SK-N-SH treated with all-trans-retinoic acid at 6 μM for 48 hours (cell line): ENCODE measurements around the gene BMP2.

ENCODE experiments used
- ATAC-seq: fragments of 200-7000 bp; cut with Tn5 transposase; 3 replicates; pipeline ENCODE4 v1.9.1; 2020; ENCODE audit warnings: mild to moderate bottlenecking, moderate library complexity
- ARNTL ChIP-seq: fragments of 450-650 bp; formaldehyde crosslinking; IDR thresholded peaks from 2 replicates; pipeline ENCODE4 v1.5.0; 2020; ENCODE audit warnings: low read depth, mild to moderate bottlenecking, moderate library complexity, borderline replicate concordance
- BACH2 ChIP-seq: fragments of 250-450 bp; sonication (Bioruptor Pico); IDR thresholded peaks from 2 replicates; pipeline ENCODE4 v1.9.0; 2021; ENCODE audit warnings: mild to moderate bottlenecking, borderline replicate concordance
- CSDC2 ChIP-seq: fragments of 250-450 bp; sonication (Bioruptor Pico); IDR thresholded peaks from 2 replicates; pipeline ENCODE4 v1.5.0; 2020; ENCODE audit warnings: mild to moderate bottlenecking, moderate library complexity
- ESRRG ChIP-seq: fragments of 250-450 bp; sonication (Bioruptor Pico); IDR thresholded peaks from 2 replicates; pipeline ENCODE4 v1.6.1; 2021; ENCODE audit warnings: mild to moderate bottlenecking
- GLIS3 ChIP-seq: fragments of 250-450 bp; sonication (Bioruptor Pico); IDR thresholded peaks from 2 replicates; pipeline ENCODE4 v1.5.0; 2020; ENCODE audit warnings: mild to moderate bottlenecking, moderate library complexity
- ISL1 ChIP-seq: fragments of 250-450 bp; sonication (Bioruptor Pico); IDR thresholded peaks from 2 replicates; pipeline ENCODE4 v2.1.2; 2022; ENCODE audit warnings: mild to moderate bottlenecking, moderate library complexity
- OSR1 ChIP-seq: fragments of 250-450 bp; sonication (Bioruptor Pico); IDR thresholded peaks from 2 replicates; pipeline ENCODE4 v1.8.0; 2022; ENCODE audit warnings: moderate library complexity, mild to moderate bottlenecking, inconsistent platforms
- PATZ1 ChIP-seq: fragments of 250-450 bp; sonication (Bioruptor Pico); IDR thresholded peaks from 2 replicates; pipeline ENCODE4 v1.8.0; 2020; ENCODE audit warnings: mild to moderate bottlenecking, moderate library complexity, borderline replicate concordance
- PPARA ChIP-seq: fragments of 250-450 bp; sonication (Bioruptor Pico); IDR thresholded peaks from 2 replicates; pipeline ENCODE4 v1.5.0; 2020; ENCODE audit warnings: mild to moderate bottlenecking, borderline replicate concordance
- RARB ChIP-seq: fragments of 250-450 bp; sonication (Bioruptor Pico); IDR thresholded peaks from 2 replicates; pipeline ENCODE4 v1.8.0; 2021; ENCODE audit warnings: mild to moderate bottlenecking, moderate library complexity
- SNAI2 ChIP-seq: fragments of 250-450 bp; sonication (Bioruptor Pico); IDR thresholded peaks from 2 replicates; pipeline ENCODE4 v1.5.0; 2020; ENCODE audit warnings: mild to moderate bottlenecking, moderate library complexity
- TCF4 ChIP-seq: fragments of 250-450 bp; sonication (Bioruptor Pico); IDR thresholded peaks from 2 replicates; pipeline ENCODE4 v1.8.0; 2021; ENCODE audit warnings: mild to moderate bottlenecking, moderate library complexity, borderline replicate concordance
- TOX ChIP-seq: fragments of 250-450 bp; sonication (Bioruptor Pico); IDR thresholded peaks from 2 replicates; pipeline ENCODE4 v1.8.0; 2021; ENCODE audit warnings: mild to moderate bottlenecking, moderate library complexity, borderline replicate concordance
- ZC3H10 ChIP-seq: fragments of 250-450 bp; sonication (Bioruptor Pico); IDR thresholded peaks from 2 replicates; pipeline ENCODE4 v1.5.1; 2021; ENCODE audit warnings: mild to moderate bottlenecking, moderate library complexity
- ZFP3 ChIP-seq: fragments of 250-450 bp; sonication (Bioruptor Pico); IDR thresholded peaks from 2 replicates; pipeline ENCODE4 v1.5.0; 2020; ENCODE audit warnings: mild to moderate bottlenecking, moderate library complexity
- ZFP30 ChIP-seq: fragments of 450-650 bp; formaldehyde crosslinking; IDR thresholded peaks from 2 replicates; pipeline ENCODE4 v1.5.0; 2022; ENCODE audit warnings: mild to moderate bottlenecking, moderate library complexity
- ZNF565 ChIP-seq: fragments of 450-650 bp; formaldehyde crosslinking; conservative IDR thresholded peaks from 2 replicates; pipeline ENCODE4 v1.5.0; 2020; ENCODE audit warnings: low read depth, mild to moderate bottlenecking, moderate library complexity
- ZNF70 ChIP-seq: fragments of 450-650 bp; formaldehyde crosslinking; IDR thresholded peaks from 2 replicates; pipeline ENCODE4 v1.5.0; 2020; ENCODE audit warnings: mild to moderate bottlenecking, moderate library complexity
- TF ChIP-seq, protein P1 (sequence below): fragments of 250-450 bp; sonication (Bioruptor Pico); IDR thresholded peaks from 2 replicates; pipeline ENCODE4 v1.5.1; 2020; ENCODE audit warnings: low read depth, mild to moderate bottlenecking, moderate library complexity
- TF ChIP-seq, protein P2 (sequence below): fragments of 250-450 bp; sonication (Bioruptor Pico); IDR thresholded peaks from 2 replicates; pipeline ENCODE4 v1.5.0; 2020; ENCODE audit warnings: mild to moderate bottlenecking, moderate library complexity
- TF ChIP-seq, protein P3 (sequence below): fragments of 250-450 bp; sonication (Bioruptor Pico); IDR thresholded peaks from 2 replicates; pipeline ENCODE4 v1.5.1; 2021; ENCODE audit warnings: mild to moderate bottlenecking, moderate library complexity
- TF ChIP-seq, protein P4 (sequence below): fragments of 250-450 bp; sonication (Bioruptor Pico); IDR thresholded peaks from 2 replicates; pipeline ENCODE4 v1.8.0; 2021; ENCODE audit warnings: low read depth, mild to moderate bottlenecking, moderate library complexity, borderline replicate concordance

Gene BMP2

GRCh38 chr20:6730672-6731328, 36.7 kb upstream of the BMP2 start:
- no peak for ATAC-seq
- TF ChIP-seq ZFP30 (CRISPR knock-in tag): no peak
- TF ChIP-seq, protein P1, sequence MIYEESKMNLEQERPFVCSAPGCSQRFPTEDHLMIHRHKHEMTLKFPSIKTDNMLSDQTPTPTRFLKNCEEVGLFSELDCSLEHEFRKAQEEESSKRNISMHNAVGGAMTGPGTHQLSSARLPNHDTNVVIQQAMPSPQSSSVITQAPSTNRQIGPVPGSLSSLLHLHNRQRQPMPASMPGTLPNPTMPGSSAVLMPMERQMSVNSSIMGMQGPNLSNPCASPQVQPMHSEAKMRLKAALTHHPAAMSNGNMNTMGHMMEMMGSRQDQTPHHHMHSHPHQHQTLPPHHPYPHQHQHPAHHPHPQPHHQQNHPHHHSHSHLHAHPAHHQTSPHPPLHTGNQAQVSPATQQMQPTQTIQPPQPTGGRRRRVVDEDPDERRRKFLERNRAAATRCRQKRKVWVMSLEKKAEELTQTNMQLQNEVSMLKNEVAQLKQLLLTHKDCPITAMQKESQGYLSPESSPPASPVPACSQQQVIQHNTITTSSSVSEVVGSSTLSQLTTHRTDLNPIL: no peak
- TF ChIP-seq OSR1: no peak
- TF ChIP-seq ISL1: no peak
- no peak for TF ChIP-seq TOX (CRISPR knock-in tag)
- no peak for TF ChIP-seq ZNF70
- TF ChIP-seq ESRRG: no peak
- no peak for TF ChIP-seq PATZ1 (CRISPR knock-in tag)
- no peak for TF ChIP-seq RARB (CRISPR knock-in tag)
- no peak for TF ChIP-seq GLIS3 (CRISPR knock-in tag)
- TF ChIP-seq ZFP3 (CRISPR knock-in tag): no peak
- TF ChIP-seq, protein P2, sequence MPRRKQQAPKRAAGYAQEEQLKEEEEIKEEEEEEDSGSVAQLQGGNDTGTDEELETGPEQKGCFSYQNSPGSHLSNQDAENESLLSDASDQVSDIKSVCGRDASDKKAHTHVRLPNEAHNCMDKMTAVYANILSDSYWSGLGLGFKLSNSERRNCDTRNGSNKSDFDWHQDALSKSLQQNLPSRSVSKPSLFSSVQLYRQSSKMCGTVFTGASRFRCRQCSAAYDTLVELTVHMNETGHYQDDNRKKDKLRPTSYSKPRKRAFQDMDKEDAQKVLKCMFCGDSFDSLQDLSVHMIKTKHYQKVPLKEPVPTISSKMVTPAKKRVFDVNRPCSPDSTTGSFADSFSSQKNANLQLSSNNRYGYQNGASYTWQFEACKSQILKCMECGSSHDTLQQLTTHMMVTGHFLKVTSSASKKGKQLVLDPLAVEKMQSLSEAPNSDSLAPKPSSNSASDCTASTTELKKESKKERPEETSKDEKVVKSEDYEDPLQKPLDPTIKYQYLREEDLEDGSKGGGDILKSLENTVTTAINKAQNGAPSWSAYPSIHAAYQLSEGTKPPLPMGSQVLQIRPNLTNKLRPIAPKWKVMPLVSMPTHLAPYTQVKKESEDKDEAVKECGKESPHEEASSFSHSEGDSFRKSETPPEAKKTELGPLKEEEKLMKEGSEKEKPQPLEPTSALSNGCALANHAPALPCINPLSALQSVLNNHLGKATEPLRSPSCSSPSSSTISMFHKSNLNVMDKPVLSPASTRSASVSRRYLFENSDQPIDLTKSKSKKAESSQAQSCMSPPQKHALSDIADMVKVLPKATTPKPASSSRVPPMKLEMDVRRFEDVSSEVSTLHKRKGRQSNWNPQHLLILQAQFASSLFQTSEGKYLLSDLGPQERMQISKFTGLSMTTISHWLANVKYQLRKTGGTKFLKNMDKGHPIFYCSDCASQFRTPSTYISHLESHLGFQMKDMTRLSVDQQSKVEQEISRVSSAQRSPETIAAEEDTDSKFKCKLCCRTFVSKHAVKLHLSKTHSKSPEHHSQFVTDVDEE (CRISPR knock-in tag): no peak
- no peak for TF ChIP-seq ARNTL (CRISPR knock-in tag)
- no peak for TF ChIP-seq ZNF565
- no peak for TF ChIP-seq BACH2
- TF ChIP-seq TCF4 (CRISPR knock-in tag): no peak
- no peak for TF ChIP-seq ZC3H10 (CRISPR knock-in tag)
- TF ChIP-seq, protein P3, sequence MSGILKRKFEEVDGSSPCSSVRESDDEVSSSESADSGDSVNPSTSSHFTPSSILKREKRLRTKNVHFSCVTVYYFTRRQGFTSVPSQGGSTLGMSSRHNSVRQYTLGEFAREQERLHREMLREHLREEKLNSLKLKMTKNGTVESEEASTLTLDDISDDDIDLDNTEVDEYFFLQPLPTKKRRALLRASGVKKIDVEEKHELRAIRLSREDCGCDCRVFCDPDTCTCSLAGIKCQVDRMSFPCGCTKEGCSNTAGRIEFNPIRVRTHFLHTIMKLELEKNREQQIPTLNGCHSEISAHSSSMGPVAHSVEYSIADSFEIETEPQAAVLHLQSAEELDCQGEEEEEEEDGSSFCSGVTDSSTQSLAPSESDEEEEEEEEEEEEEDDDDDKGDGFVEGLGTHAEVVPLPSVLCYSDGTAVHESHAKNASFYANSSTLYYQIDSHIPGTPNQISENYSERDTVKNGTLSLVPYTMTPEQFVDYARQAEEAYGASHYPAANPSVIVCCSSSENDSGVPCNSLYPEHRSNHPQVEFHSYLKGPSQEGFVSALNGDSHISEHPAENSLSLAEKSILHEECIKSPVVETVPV: no peak
- TF ChIP-seq PPARA (CRISPR knock-in tag): no peak

GRCh38 chr20:6732001-6732447, 35.5 kb upstream of the BMP2 start:
- TF ChIP-seq ZFP30 (CRISPR knock-in tag) (no peak), GLIS3 (CRISPR knock-in tag) (no peak), CSDC2 (CRISPR knock-in tag) (no peak), ZNF565 (no peak), PPARA (CRISPR knock-in tag) (no peak)
- TF ChIP-seq, protein P1: no peak
- ATAC-seq: no peak

- no peak for ATAC-seq
- TF ChIP-seq SNAI2 (no peak), ARNTL (CRISPR knock-in tag) (no peak), ZNF565 (no peak), ZNF70 (no peak), ZC3H10 (CRISPR knock-in tag) (no peak), CSDC2 (CRISPR knock-in tag) (no peak), GLIS3 (CRISPR knock-in tag) (no peak), ZFP30 (CRISPR knock-in tag) (no peak), ZFP3 (CRISPR knock-in tag) (no peak)
- TF ChIP-seq, protein P1: no peak
- TF ChIP-seq, protein P3: no peak
- TF ChIP-seq, protein P4, sequence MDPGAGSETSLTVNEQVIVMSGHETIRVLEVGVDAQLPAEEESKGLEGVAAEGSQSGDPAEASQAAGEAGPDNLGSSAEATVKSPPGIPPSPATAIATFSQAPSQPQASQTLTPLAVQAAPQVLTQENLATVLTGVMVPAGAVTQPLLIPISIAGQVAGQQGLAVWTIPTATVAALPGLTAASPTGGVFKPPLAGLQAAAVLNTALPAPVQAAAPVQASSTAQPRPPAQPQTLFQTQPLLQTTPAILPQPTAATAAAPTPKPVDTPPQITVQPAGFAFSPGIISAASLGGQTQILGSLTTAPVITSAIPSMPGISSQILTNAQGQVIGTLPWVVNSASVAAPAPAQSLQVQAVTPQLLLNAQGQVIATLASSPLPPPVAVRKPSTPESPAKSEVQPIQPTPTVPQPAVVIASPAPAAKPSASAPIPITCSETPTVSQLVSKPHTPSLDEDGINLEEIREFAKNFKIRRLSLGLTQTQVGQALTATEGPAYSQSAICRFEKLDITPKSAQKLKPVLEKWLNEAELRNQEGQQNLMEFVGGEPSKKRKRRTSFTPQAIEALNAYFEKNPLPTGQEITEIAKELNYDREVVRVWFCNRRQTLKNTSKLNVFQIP (CRISPR knock-in tag): no peak
These were observed 34.6 kb upstream of the BMP2 start for GRCh38 chr20:6732851-6733250.
